WTC11 (cell line): ENCODE data around the gene DDR2.

Source experiments
- CTCF ChIP-seq: fragments of 200-600 bp; IDR thresholded peaks from 2 replicates; pipeline ENCODE4 v1.8.0; 2022; ENCODE audit warnings: antibody characterized with exemption
- GRHL2 ChIP-seq: fragments of 250-450 bp; sonication (Bioruptor Pico); IDR thresholded peaks from 2 replicates; pipeline ENCODE4 v1.8.0; 2022; ENCODE audit warnings: mild to moderate bottlenecking, moderate library complexity; ENCODE audit not compliant: insufficient replicate concordance, severe bottlenecking
- NFYB ChIP-seq: sonication (generic); formaldehyde crosslinking; conservative IDR thresholded peaks from 2 replicates; pipeline ENCODE4 v1.8.0; 2022; ENCODE audit warnings: low read depth, missing genetic modification reagents
- NR2C2 ChIP-seq: sonication (generic); formaldehyde crosslinking; IDR thresholded peaks from 2 replicates; pipeline ENCODE4 v1.8.0; 2022; ENCODE audit warnings: mild to moderate bottlenecking, missing genetic modification reagents
- ZNF416 ChIP-seq: fragments of 250-450 bp; sonication (Bioruptor Pico); IDR thresholded peaks from 2 replicates; pipeline ENCODE4 v1.9.0; 2021; ENCODE audit warnings: mild to moderate bottlenecking, inconsistent platforms
- ZNF512 ChIP-seq: sonication (generic); formaldehyde crosslinking; IDR thresholded peaks from 2 replicates; pipeline ENCODE4 v1.8.1; 2022; ENCODE audit warnings: missing genetic modification reagents, borderline replicate concordance

DNA sequence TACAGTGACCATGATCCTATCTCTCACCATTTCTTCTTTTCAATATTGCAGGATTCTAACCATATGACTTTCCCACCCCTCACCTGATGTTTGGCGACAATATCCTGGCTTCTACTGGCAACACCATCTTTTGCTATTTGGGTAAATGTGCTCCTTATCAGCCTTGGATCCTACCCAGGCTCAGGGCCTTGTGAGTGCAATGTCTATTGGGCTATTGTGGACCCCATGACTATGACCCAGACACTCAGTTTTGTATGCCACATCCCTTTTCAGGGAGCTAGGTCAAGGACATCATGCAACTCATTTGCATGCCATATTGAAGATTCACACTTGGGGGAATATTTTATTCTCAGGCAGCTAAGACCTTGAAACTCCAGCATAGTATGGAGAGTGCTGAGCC lies 67.9 kb downstream of the DDR2 start:
- no peak for TF ChIP-seq CTCF
- no peak for TF ChIP-seq GRHL2 (CRISPR knock-in tag)
- TF ChIP-seq ZNF512 (CRISPR knock-in tag), result no peak
- no peak for TF ChIP-seq NR2C2 (CRISPR knock-in tag)
- TF ChIP-seq ZNF416 (CRISPR knock-in tag), result no peak
- no peak for TF ChIP-seq NFYB
